H9 (cell line): ENCODE data around the gene ACACB. TPM values are rescaled to one million over a fixed set of nuclear protein-coding genes. Genes with fewer than 3 reads are reported as not detected.

Experiments
- DNase-seq: peaks from one replicate; pipeline ENCODE4 v3.0.0-alpha.2; 2017
- H2AFZ ChIP-seq: one replicate; pipeline ENCODE4 v1.6.1; 2013; ENCODE audit warnings: mild to moderate bottlenecking, low read length, control low read depth, moderate library complexity
- H2AK5ac ChIP-seq: 2 replicates; pipeline ENCODE4 v1.6.1; 2013; ENCODE audit warnings: low read length, control low read depth, mixed read lengths; ENCODE audit not compliant: insufficient read length
- H2BK120ac ChIP-seq: one replicate; pipeline ENCODE4 v1.6.1; 2013; ENCODE audit warnings: low read depth, mild to moderate bottlenecking, low read length, control low read depth, inconsistent platforms; ENCODE audit not compliant: poor library complexity, severe bottlenecking
- H2BK12ac ChIP-seq: 2 replicates; pipeline ENCODE4 v1.6.1; 2013; ENCODE audit warnings: low read length, control low read depth, mixed read lengths, low read depth; ENCODE audit not compliant: insufficient read length
- H2BK15ac ChIP-seq: 2 replicates; pipeline ENCODE4 v1.6.1; 2013; ENCODE audit warnings: low read depth, low read length, control low read depth
- H2BK20ac ChIP-seq: one replicate; pipeline ENCODE4 v1.6.1; 2013; ENCODE audit warnings: low read depth, mild to moderate bottlenecking, low read length, control low read depth, inconsistent platforms; ENCODE audit not compliant: poor library complexity, severe bottlenecking
- H2BK5ac ChIP-seq: 2 replicates; pipeline ENCODE4 v1.6.1; 2013; ENCODE audit warnings: low read length, control low read depth, mixed read lengths; ENCODE audit not compliant: insufficient read length
- H3K14ac ChIP-seq: 2 replicates; pipeline ENCODE4 v1.6.1; 2013; ENCODE audit warnings: low read length, control low read depth; ENCODE audit not compliant: insufficient read depth
- H3K18ac ChIP-seq: 2 replicates; pipeline ENCODE4 v1.6.1; 2013; ENCODE audit warnings: low read depth, mild to moderate bottlenecking, mixed read lengths, low read length, control low read depth; ENCODE audit not compliant: insufficient read length
- H3K23ac ChIP-seq: 2 replicates; pipeline ENCODE4 v1.6.1; 2013; ENCODE audit warnings: low read length, control low read depth, mixed read lengths, low read depth; ENCODE audit not compliant: insufficient read length
- H3K23me2 ChIP-seq: 2 replicates; pipeline ENCODE4 v1.6.1; 2013; ENCODE audit warnings: low read depth, mild to moderate bottlenecking, mixed read lengths, low read length, control low read depth; ENCODE audit not compliant: insufficient read length, poor library complexity, severe bottlenecking
- H3K27ac ChIP-seq: 2 replicates; pipeline ENCODE4 v1.5.1; 2013; ENCODE audit warnings: low read length, control low read depth, mixed read lengths, low read depth; ENCODE audit not compliant: insufficient read length
- H3K27me3 ChIP-seq: 2 replicates; pipeline ENCODE4 v1.6.1; 2013; ENCODE audit warnings: low read length, control low read depth, inconsistent platforms; ENCODE audit not compliant: insufficient read depth
- H3K4ac ChIP-seq: 2 replicates; pipeline ENCODE4 v1.6.1; 2013; ENCODE audit warnings: low read depth, mild to moderate bottlenecking, control low read depth, inconsistent platforms, low read length, moderate library complexity
- H3K4me1 ChIP-seq: 2 replicates; pipeline ENCODE4 v1.6.1; 2013; ENCODE audit warnings: low read length, control low read depth, inconsistent platforms; ENCODE audit not compliant: insufficient read depth
- H3K4me2 ChIP-seq: 2 replicates; pipeline ENCODE4 v1.6.1; 2013; ENCODE audit warnings: low read length, control low read depth, mixed read lengths; ENCODE audit not compliant: insufficient read length, insufficient read depth
- H3K56ac ChIP-seq: 2 replicates; pipeline ENCODE4 v1.6.1; 2013; ENCODE audit warnings: low read depth, mild to moderate bottlenecking, mixed read lengths, low read length, control low read depth; ENCODE audit not compliant: insufficient read length
- H3K79me1 ChIP-seq: 2 replicates; pipeline ENCODE4 v1.6.1; 2013; ENCODE audit warnings: low read depth, mild to moderate bottlenecking, moderate library complexity, low read length, control low read depth, inconsistent platforms; ENCODE audit not compliant: insufficient read depth, poor library complexity, severe bottlenecking
- H3K79me2 ChIP-seq: 2 replicates; pipeline ENCODE4 v1.6.1; 2013; ENCODE audit warnings: low read length, control low read depth, inconsistent platforms; ENCODE audit not compliant: insufficient read depth
- H3K9ac ChIP-seq: 2 replicates; pipeline ENCODE4 v1.6.1; 2013; ENCODE audit warnings: low read length, control low read depth, mixed read lengths; ENCODE audit not compliant: insufficient read length; ENCODE audit errors: extremely low read depth
- H3K9me3 ChIP-seq: one replicate; pipeline ENCODE4 v1.6.1; 2013; ENCODE audit warnings: low read depth, low read length, inconsistent platforms; ENCODE audit not compliant: control insufficient read depth
- H3T11ph ChIP-seq: one replicate; pipeline ENCODE4 v1.6.1; 2013; ENCODE audit warnings: mild to moderate bottlenecking, low read length, control low read depth, inconsistent platforms
- H4K20me1 ChIP-seq: one replicate; pipeline ENCODE4 v1.6.1; 2013; ENCODE audit not compliant: control insufficient read depth, insufficient read length, insufficient read depth
- H4K5ac ChIP-seq: 2 replicates; pipeline ENCODE4 v1.6.1; 2013; ENCODE audit warnings: low read depth, mild to moderate bottlenecking, mixed read lengths, low read length, control low read depth; ENCODE audit not compliant: insufficient read length
- H4K8ac ChIP-seq: replicated peaks from 2 replicates; pipeline ENCODE4 v1.6.1; 2013; ENCODE audit warnings: low read length, control low read depth, mixed read lengths, low read depth; ENCODE audit not compliant: insufficient read length
- H4K91ac ChIP-seq: 2 replicates; pipeline ENCODE4 v1.6.1; 2013; ENCODE audit warnings: low read depth, mild to moderate bottlenecking, moderate library complexity, mixed read lengths, low read length, control low read depth; ENCODE audit not compliant: insufficient read length
- H3K27ac Mint-ChIP-seq, 3 experiments: 2 replicates in 2 of 3; 3 replicates in 1 of 3; pipeline ENCODE4 v1.8.0; 2020 to 2021; ENCODE audit warnings: mixed read lengths in 3 of 3, mild to moderate bottlenecking in 1 of 3, moderate library complexity in 1 of 3
- H3K27me3 Mint-ChIP-seq: 2 replicates; pipeline ENCODE4 v1.8.0; 2021; ENCODE audit warnings: low read depth, mild to moderate bottlenecking, moderate library complexity, mixed read lengths
- H3K36me3 Mint-ChIP-seq, 3 experiments: 2 replicates in 2 of 3; 3 replicates in 1 of 3; pipeline ENCODE4 v1.8.0; 2020 to 2021; ENCODE audit warnings: low read depth in 3 of 3, mixed read lengths in 3 of 3; ENCODE audit not compliant: insufficient read depth in 1 of 3
- H3K4me1 Mint-ChIP-seq, 2 experiments: 2 replicates each; pipeline ENCODE4 v1.8.0; 2020; ENCODE audit warnings: mixed read lengths in 2 of 2
- H3K4me3 Mint-ChIP-seq, 2 experiments: 2 replicates in 1 of 2; 3 replicates in 1 of 2; pipeline ENCODE4 v1.8.0; 2020 to 2021; ENCODE audit warnings: mild to moderate bottlenecking in 2 of 2, mixed read lengths in 2 of 2, moderate library complexity in 1 of 2
- H3K9me3 Mint-ChIP-seq, 2 experiments: 2 replicates in 1 of 2; 3 replicates in 1 of 2; pipeline ENCODE4 v1.8.0; 2020; ENCODE audit warnings: mild to moderate bottlenecking in 2 of 2, mixed read lengths in 2 of 2, moderate library complexity in 1 of 2
- CTCF ChIP-seq: fragments of 200-600 bp; sonication (generic); conservative IDR thresholded peaks from 3 replicates; pipeline ENCODE4 v1.8.0; 2021; ENCODE audit warnings: antibody characterized with exemption, mild to moderate bottlenecking
- WGBS: extraction: QIAGEN DNeasy Blood & Tissue Kit; methylation state at CpG from one replicate; pipeline ENCODE4 v1.1.7; 2013; ENCODE audit warnings: missing lambda C conversion rate, low lambda C conversion rate, mixed read lengths; ENCODE audit not compliant: insufficient read length; ENCODE audit errors: extremely low coverage; 5-methylcytosine and 5-hydroxymethylcytosine counted together
- total RNA-seq: library from RNA; stranded (reverse); gene quantifications from 2 replicates; pipeline ENCODE4 v1.2.1, GENCODE V29; 2021

ACACB gene
- total RNA-seq, 1 experiment from 2014 or later = 14.2 TPM

GRCh38 chr12:109268896-109269295, 152.5 kb downstream of the ACACB start:
- DNase-seq = no peak

More at GRCh38 chr12:109268896-109269295, 152.5 kb downstream of the ACACB start:
- Mint-ChIP-seq H3K27me3 (peaks cover 9% of the 10 kb centered on the region), H3K27ac (no peak overlapping the region), H3K36me3 (peaks cover 0 to 13% (median 7%) of the 10 kb centered on the region in 3 experiments; a peak in 4 of 7 replicates), H3K9me3 (peaks cover 4 to 6% of the 10 kb centered on the region in 2 experiments; a peak in 4 of 5 replicates), H3K4me1 (peaks cover 7 to 17% of the 10 kb centered on the region in 2 experiments), H3K4me3 (no peak overlapping the region)
- Histone ChIP-seq H2BK15ac (no peak overlapping the region), H2BK12ac (no peak overlapping the region), H3K18ac (no peak overlapping the region), H3K14ac (no peak overlapping the region), H3K4me2 (no peak overlapping the region), H4K91ac (no peak overlapping the region), H2BK120ac (no peak overlapping the region), H2BK5ac (no peak overlapping the region), H3K27me3 (no peaks in the 10 kb centered on the region), H3K9ac (no peak overlapping the region), H4K8ac (no peak overlapping the region), H3K27ac (no peak overlapping the region), H4K20me1 (no peaks in the 10 kb centered on the region), H2AFZ (no peak overlapping the region), H3K9me3 (no peaks in the 10 kb centered on the region), H3K23me2 (peaks cover 3% of the 10 kb centered on the region), H3K79me1 (no peaks in the 10 kb centered on the region), H3T11ph (no peak overlapping the region), H3K4me1 (no peaks in the 10 kb centered on the region), H3K23ac (no peak overlapping the region), H2BK20ac (no peak overlapping the region), H4K5ac (no peak overlapping the region), H3K56ac (no peak overlapping the region), H3K4ac (no peak overlapping the region), H3K79me2 (no peaks in the 10 kb centered on the region), H2AK5ac (no peak overlapping the region)
- WGBS = no CpG with 5 or more reads among the region's 4 CpGs
- TF ChIP-seq CTCF = no peak
